Upper lobe of left lung (tissue), 6 donors: ENCODE results near the gene STEAP1B. TPM values are rescaled to one million over a fixed set of nuclear protein-coding genes. Genes with fewer than 3 reads are reported as not detected.
A peak's percentile ranks its signal among the peaks of the same experiment; 100 is the strongest.

Experiments
- ATAC-seq, 2 donors: fragments of 200-7000 bp; cut with Tn5 transposase; one replicate each; pipeline ENCODE4 v1.9.1; 2022; ENCODE audit warnings: mild to moderate bottlenecking in 2 of 2, moderate library complexity in 2 of 2; ENCODE audit not compliant: low FRiP score in 2 of 2
- DNase-seq, 2 donors: peaks; one replicate each; pipeline ENCODE4 v3.0.0-alpha.2; 2019 to 2020
- H3K27ac ChIP-seq, 4 donors: fragments of 200-600 bp; sonication (generic); one replicate each; pipeline ENCODE4 v1.5.1; 2016 to 2019
- H3K27me3 ChIP-seq, 4 donors: fragments of 200-600 bp; sonication (generic); one replicate each; pipeline ENCODE4 v1.5.1; 2017 to 2019
- H3K36me3 ChIP-seq, 4 donors: fragments of 200-600 bp; sonication (generic); one replicate each; pipeline ENCODE4 v1.5.1; 2016 to 2019
- H3K4me1 ChIP-seq, 4 donors: fragments of 200-600 bp; sonication (generic); one replicate each; pipeline ENCODE4 v1.5.1; 2018 to 2019
- H3K4me3 ChIP-seq, 4 donors: fragments of 200-600 bp; sonication (generic); one replicate each; pipeline ENCODE4 v1.5.1; 2017 to 2019; ENCODE audit warnings: mild to moderate bottlenecking in 2 of 4, moderate library complexity in 1 of 4
- H3K9me3 ChIP-seq, 4 donors: fragments of 200-600 bp; sonication (generic); one replicate each; pipeline ENCODE4 v1.5.1; 2018 to 2019
- CTCF ChIP-seq, 6 experiments: fragments of 450-650 bp in 4 of 6; fragments of 200-600 bp in 2 of 6; sonication (generic) in 2 of 6; IDR thresholded peaks; one replicate each; pipeline ENCODE4 v1.5.1; 2016 to 2019; ENCODE audit warnings: antibody characterized with exemption in 6 of 6
- EP300 ChIP-seq, 4 donors: sonication (generic); formaldehyde crosslinking; IDR thresholded peaks; one replicate each; pipeline ENCODE4 v1.5.1; 2017; ENCODE audit warnings: antibody characterized with exemption in 4 of 4, control low read depth in 2 of 4
- POLR2A ChIP-seq, 4 donors: fragments of 450-650 bp; IDR thresholded peaks; one replicate each; pipeline ENCODE4 v1.5.1; 2016 to 2017; ENCODE audit warnings: antibody characterized with exemption in 4 of 4, mild to moderate bottlenecking in 2 of 4
- POLR2AphosphoS5 ChIP-seq, 2 donors: sonication (generic); formaldehyde crosslinking; IDR thresholded peaks; one replicate each; pipeline ENCODE4 v1.5.1; 2017; ENCODE audit warnings: antibody characterized with exemption in 2 of 2
- WGBS, 2 donors: methylation state at CpG; one replicate each; pipeline ENCODE4 v1.1.5; 2017 to 2018; 5-methylcytosine and 5-hydroxymethylcytosine counted together
- total RNA-seq, 6 donors: library from RNA; depleted of rRNA in 4 of 6; stranded (reverse); fragments of >200 nt in 4 of 6; gene quantifications; one replicate each; pipeline versions ENCODE4 v1.1.0 to v1.2.1, GENCODE V29; 2016 to 2021
- donor health status: DM: no; HTN: no; CAD: no; lungs with moderate emphysema.
- donor health status: DM: no; HTN: yes; CAD: no; lungs with severe emphysema.

The STEAP1B gene
- total RNA-seq, 6 donors from 2014 or later, result 0.30 to 2.1 (median 0.92) TPM; not detected in 3

- H3K4me1 ChIP-seq, result no peaks in the 10 kb centered on the region
- H3K9me3 ChIP-seq, result no peaks in the 10 kb centered on the region
- ATAC-seq, result no peak
- H3K27ac ChIP-seq, result no peak overlapping the region
- DNase-seq, result no peak
- no peaks in the 10 kb centered on the region for H3K27me3 ChIP-seq
- 74 to 96% methylated on average over 5 to 6 of the region's 6 CpGs for WGBS, 2 donors
- no peak for TF ChIP-seq CTCF (IDR thresholded peaks at IDR 0.05)
- no peak for TF ChIP-seq EP300 (IDR thresholded peaks at IDR 0.05)
- no peak for TF ChIP-seq POLR2AphosphoS5 (IDR thresholded peaks at IDR 0.05)
- no peak for TF ChIP-seq POLR2A (IDR thresholded peaks at IDR 0.05)
- no peaks in the 10 kb centered on the region for H3K36me3 ChIP-seq
- no peak overlapping the region for H3K4me3 ChIP-seq
Measured at GRCh38 chr7:22395222-22395621, 104.8 kb downstream of the STEAP1B start.

GRCh38 chr7:22394739-22395138, 105.2 kb downstream of the STEAP1B start:
- Histone ChIP-seq H3K4me1 (no peaks in the 10 kb centered on the region), H3K27ac (no peak overlapping the region), H3K4me3 (no peak overlapping the region), H3K36me3 (no peaks in the 10 kb centered on the region), H3K9me3 (no peaks in the 10 kb centered on the region), H3K27me3 (no peaks in the 10 kb centered on the region)
- DNase-seq, result no peak
- ATAC-seq, result no peak
- no peak for TF ChIP-seq EP300 (IDR thresholded peaks at IDR 0.05)
- no peak for TF ChIP-seq POLR2AphosphoS5 (IDR thresholded peaks at IDR 0.05)
- TF ChIP-seq CTCF (IDR thresholded peaks at IDR 0.05), result no peak
- no peak for TF ChIP-seq POLR2A (IDR thresholded peaks at IDR 0.05)
- WGBS, 2 donors, result 69 to 83% methylated on average over 3 of the region's 3 CpGs

GRCh38 chr7:22393913-22394729, 105.9 kb downstream of the STEAP1B start:
- TF ChIP-seq POLR2AphosphoS5 (IDR thresholded peaks at IDR 0.05) (no peak), CTCF (IDR thresholded peaks at IDR 0.05) (no peak), POLR2A (IDR thresholded peaks at IDR 0.05) (no peak), EP300 (IDR thresholded peaks at IDR 0.05) (no peak)
- ATAC-seq, result peak in 1 of 2 donors; percentile 51
- DNase-seq, result no peak
- 74 to 79% methylated on average over 13 of the region's 13 CpGs for WGBS, 2 donors
- Histone ChIP-seq H3K27me3 (no peaks in the 10 kb centered on the region), H3K9me3 (no peaks in the 10 kb centered on the region), H3K36me3 (no peaks in the 10 kb centered on the region), H3K4me3 (no peak overlapping the region), H3K27ac (no peak overlapping the region), H3K4me1 (no peaks in the 10 kb centered on the region)

- TF ChIP-seq POLR2AphosphoS5 (IDR thresholded peaks at IDR 0.05) (no peak), POLR2A (IDR thresholded peaks at IDR 0.05) (no peak), CTCF (IDR thresholded peaks at IDR 0.05) (no peak), EP300 (IDR thresholded peaks at IDR 0.05) (no peak)
- no peaks in the 10 kb centered on the region for H3K36me3 ChIP-seq
- DNase-seq (no peak), ATAC-seq (no peak)
- no peak overlapping the region for H3K27ac ChIP-seq
- H3K27me3 ChIP-seq, result no peaks in the 10 kb centered on the region
- no peaks in the 10 kb centered on the region for H3K4me1 ChIP-seq
- H3K4me3 ChIP-seq, result no peak overlapping the region
- no peaks in the 10 kb centered on the region for H3K9me3 ChIP-seq
- 35 to 38% methylated on average over 1 of the region's 1 CpG for WGBS, 2 donors
Measured at GRCh38 chr7:22390516-22390915, 109.5 kb downstream of the STEAP1B start.

GRCh38 chr7:22389892-22390291, 110.1 kb downstream of the STEAP1B start:
- H3K4me3 ChIP-seq, result no peak overlapping the region
- H3K27me3 ChIP-seq, result no peaks in the 10 kb centered on the region
- WGBS, 2 donors, result 90 to 92% methylated on average over 2 of the region's 2 CpGs
- DNase-seq (no peak), ATAC-seq (no peak)
- H3K27ac ChIP-seq, result no peak overlapping the region
- no peaks in the 10 kb centered on the region for H3K36me3 ChIP-seq
- no peaks in the 10 kb centered on the region for H3K4me1 ChIP-seq
- H3K9me3 ChIP-seq, result no peaks in the 10 kb centered on the region
- TF ChIP-seq POLR2AphosphoS5 (IDR thresholded peaks at IDR 0.05) (no peak), CTCF (IDR thresholded peaks at IDR 0.05) (no peak), EP300 (IDR thresholded peaks at IDR 0.05) (no peak), POLR2A (IDR thresholded peaks at IDR 0.05) (no peak)
